Stimulated activated naive CD4-positive, alpha-beta T cell (primary cell): Measurements from ENCODE around the gene LAIR1.
"Not testable (repeated sequence)": the region's sequence is repeated elsewhere in the genome, so short reads cannot be mapped to it uniquely, and the experiment has no call there.

Experiments
- DNase-seq, 6 experiments: peaks; one replicate each; lab custom pipeline; 2025; lab: John Stamatoyannopoulos, UW

LAIR1 gene

GRCh38 chr19:54364775-54365257 lies at the start of gene LAIR1:
Gene LAIR1, minus strand, starts transcription at chr19:54364931. Its CDS starts 127 bp downstream, at chr19:54364804.
- DNase-seq: peak; percentile 16 to 47 (median 36)

GRCh38 chr19:54414156-54414555 lies 49.4 kb upstream of the LAIR1 start:
- DNase-seq: no peak

GRCh38 chr19:54412877-54413276 lies 48.1 kb upstream of the LAIR1 start:
- DNase-seq: no peak

- DNase-seq: no peak
Measured at GRCh38 chr19:54411033-54411432, 46.3 kb upstream of the LAIR1 start.

GRCh38 chr19:54408456-54409026 lies 43.8 kb upstream of the LAIR1 start:
- no peak for DNase-seq

GRCh38 chr19:54407780-54408179 lies 43.0 kb upstream of the LAIR1 start:
- DNase-seq: no peak

- no peak for DNase-seq
Measured at GRCh38 chr19:54405628-54406027, 40.9 kb upstream of the LAIR1 start.

- DNase-seq: no peak
Measured at GRCh38 chr19:54403054-54403453, 38.3 kb upstream of the LAIR1 start.

GRCh38 chr19:54400913-54401312 lies 36.2 kb upstream of the LAIR1 start:
- DNase-seq: no peak

- DNase-seq: no peak
Measured at GRCh38 chr19:54399189-54399588, 34.5 kb upstream of the LAIR1 start.

- DNase-seq: no peak
Measured at GRCh38 chr19:54395685-54396084, 31.0 kb upstream of the LAIR1 start.

GRCh38 chr19:54393381-54393780 lies 28.6 kb upstream of the LAIR1 start:
- no peak for DNase-seq

GRCh38 chr19:54392105-54392504 lies 27.4 kb upstream of the LAIR1 start:
- no peak for DNase-seq

- no peak for DNase-seq
Measured at GRCh38 chr19:54391589-54392061, 26.9 kb upstream of the LAIR1 start.

- DNase-seq: peak; percentile 18 to 83 (median 66)
Measured at GRCh38 chr19:54390942-54391577, 26.3 kb upstream of the LAIR1 start.

- no peak for DNase-seq
Measured at GRCh38 chr19:54389553-54389952, 24.8 kb upstream of the LAIR1 start.

- no peak for DNase-seq
Measured at GRCh38 chr19:54388802-54389139, 24.0 kb upstream of the LAIR1 start.

GRCh38 chr19:54387991-54388801 lies 23.5 kb upstream of the LAIR1 start:
- peak in 5 of 6 experiments; percentile 27 to 71 (median 43) for DNase-seq

- DNase-seq: no peak
Measured at GRCh38 chr19:54383330-54383729, 18.6 kb upstream of the LAIR1 start.

- DNase-seq: not testable (repeated sequence)
Measured at GRCh38 chr19:54382041-54382440, 17.3 kb upstream of the LAIR1 start.

GRCh38 chr19:54380897-54381296 lies 16.2 kb upstream of the LAIR1 start:
- no peak for DNase-seq

GRCh38 chr19:54379187-54379678 lies 14.5 kb upstream of the LAIR1 start:
- DNase-seq: no peak
